GM12865 (cell line): ENCODE results near the gene ERBB4.

ENCODE experiments used
- DNase-seq: peaks from one replicate; pipeline ENCODE4 v3.0.0; 2010; ENCODE audit warnings: low read depth
- H3K4me3 ChIP-seq: 2 replicates; pipeline ENCODE4 v1.5.1; 2011; ENCODE audit warnings: mild to moderate bottlenecking, low read depth, low read length, control low read depth
- TF ChIP-seq, protein P1 (sequence below): IDR thresholded peaks from 2 replicates; pipeline ENCODE4 v1.5.1; 2011; ENCODE audit warnings: low read length, control low read depth, low read depth, inconsistent platforms; ENCODE audit not compliant: insufficient read depth; ENCODE audit errors: missing control alignments

ERBB4 gene

DNA sequence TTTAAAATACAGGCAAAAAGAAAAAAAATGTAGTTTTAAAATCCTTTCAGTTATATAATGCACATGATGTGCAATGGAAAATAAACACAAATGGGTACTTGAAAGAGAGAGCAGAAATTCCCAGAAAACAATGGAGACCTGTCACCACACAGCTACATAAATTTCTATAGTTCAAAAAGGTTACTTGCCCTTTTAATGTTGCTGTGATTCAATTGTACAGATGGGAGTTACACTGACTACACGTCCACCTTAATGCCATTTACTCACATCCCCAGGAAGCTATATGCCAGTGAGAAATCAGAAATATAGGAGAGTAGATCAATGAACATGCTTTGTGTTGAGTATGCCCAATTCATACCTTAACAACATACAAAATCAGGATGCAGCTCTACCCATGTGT, 269.6 kb downstream of the ERBB4 start:
- TF ChIP-seq, protein P1, sequence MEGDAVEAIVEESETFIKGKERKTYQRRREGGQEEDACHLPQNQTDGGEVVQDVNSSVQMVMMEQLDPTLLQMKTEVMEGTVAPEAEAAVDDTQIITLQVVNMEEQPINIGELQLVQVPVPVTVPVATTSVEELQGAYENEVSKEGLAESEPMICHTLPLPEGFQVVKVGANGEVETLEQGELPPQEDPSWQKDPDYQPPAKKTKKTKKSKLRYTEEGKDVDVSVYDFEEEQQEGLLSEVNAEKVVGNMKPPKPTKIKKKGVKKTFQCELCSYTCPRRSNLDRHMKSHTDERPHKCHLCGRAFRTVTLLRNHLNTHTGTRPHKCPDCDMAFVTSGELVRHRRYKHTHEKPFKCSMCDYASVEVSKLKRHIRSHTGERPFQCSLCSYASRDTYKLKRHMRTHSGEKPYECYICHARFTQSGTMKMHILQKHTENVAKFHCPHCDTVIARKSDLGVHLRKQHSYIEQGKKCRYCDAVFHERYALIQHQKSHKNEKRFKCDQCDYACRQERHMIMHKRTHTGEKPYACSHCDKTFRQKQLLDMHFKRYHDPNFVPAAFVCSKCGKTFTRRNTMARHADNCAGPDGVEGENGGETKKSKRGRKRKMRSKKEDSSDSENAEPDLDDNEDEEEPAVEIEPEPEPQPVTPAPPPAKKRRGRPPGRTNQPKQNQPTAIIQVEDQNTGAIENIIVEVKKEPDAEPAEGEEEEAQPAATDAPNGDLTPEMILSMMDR: no peak
- H3K4me3 ChIP-seq: no peak overlapping the region
- no peak for DNase-seq

DNA sequence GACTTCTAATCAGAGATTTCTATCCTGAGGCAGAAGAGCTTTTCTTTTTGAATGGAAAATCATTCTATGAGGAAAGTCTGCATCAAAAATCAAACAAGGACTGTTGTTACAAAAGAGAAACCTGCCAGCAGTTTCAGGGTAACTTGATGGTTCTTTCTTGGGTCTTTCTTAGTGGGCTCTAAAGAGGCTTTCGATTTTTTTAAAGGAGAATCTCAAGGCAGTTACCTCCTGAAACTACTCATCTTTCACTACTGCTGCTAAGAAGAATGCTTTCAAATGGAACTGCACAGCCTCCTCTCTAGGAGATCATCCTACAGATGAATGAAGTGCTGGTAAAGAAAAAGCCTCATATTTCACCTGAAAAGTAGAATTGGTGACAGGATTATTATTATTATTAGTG, 272.3 kb downstream of the ERBB4 start:
- no peak for DNase-seq
- TF ChIP-seq, protein P1: no peak
- no peak overlapping the region for H3K4me3 ChIP-seq

DNA sequence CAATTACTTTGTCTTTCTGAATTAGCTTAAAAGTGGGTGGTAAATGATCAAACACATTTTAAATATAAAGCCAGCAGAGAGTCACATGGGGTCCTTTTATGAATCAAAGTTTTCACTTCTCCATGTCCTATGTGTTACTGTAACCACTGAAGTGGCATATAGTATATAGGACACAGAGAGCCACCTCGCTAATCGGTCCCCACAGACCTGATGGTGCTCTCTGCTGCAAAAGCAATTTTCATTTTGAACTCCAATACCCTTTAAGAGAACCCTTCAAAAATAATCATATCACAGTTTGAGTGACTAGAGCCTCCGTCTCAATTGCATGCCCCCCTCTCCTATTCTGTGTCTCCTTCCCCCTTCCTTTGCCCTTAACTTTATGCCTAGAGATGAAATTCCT, 272.8 kb downstream of the ERBB4 start:
- no peak for DNase-seq
- TF ChIP-seq, protein P1: no peak
- H3K4me3 ChIP-seq: no peak overlapping the region

DNA sequence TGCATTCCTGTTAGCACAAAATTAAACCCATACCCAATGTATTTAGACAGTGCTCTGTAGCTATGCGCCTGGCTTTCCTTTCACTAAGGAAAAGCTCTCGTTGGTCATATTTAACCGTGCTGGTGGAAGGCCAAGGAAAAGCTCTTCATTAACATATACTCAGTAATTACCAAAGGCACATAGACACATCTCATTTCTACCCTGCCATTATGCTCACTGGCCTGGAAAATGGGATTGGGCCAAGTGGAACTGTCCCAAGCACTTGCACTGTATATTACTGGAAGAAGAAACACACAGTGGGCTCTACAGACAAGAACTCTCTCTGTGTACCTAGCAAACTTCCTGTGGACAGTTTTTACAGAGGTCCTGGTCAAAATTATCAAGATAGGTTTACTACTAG, 274.4 kb downstream of the ERBB4 start:
- no peak for DNase-seq
- TF ChIP-seq, protein P1: no peak
- H3K4me3 ChIP-seq: no peak overlapping the region

DNA sequence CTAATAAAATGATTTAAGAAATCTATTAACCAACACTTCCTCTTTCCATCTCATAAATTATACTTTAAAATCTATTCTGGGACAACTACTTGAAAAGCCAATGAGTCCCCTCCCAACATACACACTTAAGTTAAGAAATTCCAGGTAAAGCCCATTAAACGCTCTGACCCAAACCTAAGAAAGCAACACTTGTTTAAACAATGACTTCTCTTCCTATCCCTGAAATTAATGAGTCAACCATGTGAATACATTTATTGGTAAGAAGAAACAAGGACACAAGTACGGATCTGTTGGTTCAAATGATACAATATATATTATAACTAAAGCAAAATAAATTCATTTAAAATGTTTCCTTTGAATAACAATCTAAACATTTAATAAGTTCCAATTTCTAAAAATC, 279.4 kb downstream of the ERBB4 start:
- no peak overlapping the region for H3K4me3 ChIP-seq
- no peak for DNase-seq
- TF ChIP-seq, protein P1: no peak

DNA sequence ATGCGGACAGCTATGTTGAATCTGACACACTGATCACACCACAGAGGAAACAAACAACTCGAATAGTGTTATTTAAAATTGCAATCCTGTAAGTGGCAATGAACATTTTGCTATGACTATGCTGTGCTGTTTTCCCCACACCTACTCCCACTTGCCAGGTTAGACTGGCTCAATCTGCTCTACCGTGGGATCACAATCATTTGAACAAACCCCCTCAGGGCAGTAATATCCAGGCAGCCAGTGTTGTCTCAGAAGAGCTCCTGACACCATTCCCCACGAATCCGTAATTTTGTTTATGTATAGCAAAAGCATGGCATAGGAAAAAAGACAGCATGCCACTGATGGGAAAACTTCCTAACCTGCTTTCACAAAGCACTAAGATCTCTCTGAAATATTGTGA, 284.3 kb downstream of the ERBB4 start:
- TF ChIP-seq, protein P1: no peak
- no peak overlapping the region for H3K4me3 ChIP-seq
- DNase-seq: no peak

DNA sequence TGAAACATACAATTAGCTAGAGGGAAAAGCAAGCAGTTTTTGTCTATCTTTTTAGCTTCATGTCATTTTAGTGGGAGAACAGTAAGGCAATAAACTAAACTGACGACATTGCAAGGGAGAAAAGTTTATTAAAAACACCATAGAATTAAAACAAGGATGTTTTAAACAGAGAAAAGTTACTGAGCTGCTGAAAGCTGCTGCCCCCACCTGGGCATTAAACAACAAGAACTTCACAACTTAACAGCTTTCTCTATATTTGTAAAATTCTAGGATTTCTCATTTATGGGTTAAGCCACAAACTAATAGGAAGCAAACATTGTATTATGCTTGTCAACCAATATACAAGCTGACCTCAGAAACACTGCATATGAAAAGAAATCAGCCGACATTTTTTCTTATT, 289.2 kb downstream of the ERBB4 start:
- TF ChIP-seq, protein P1: no peak
- DNase-seq: no peak
- H3K4me3 ChIP-seq: no peak overlapping the region
